K562 (cell line): ENCODE measurements around the gene PCDH9. TPM values are rescaled to one million over a fixed set of nuclear protein-coding genes. Genes with fewer than 3 reads are reported as not detected.

Experiments used
- ATAC-seq: fragments of 200-7000 bp; cut with Tn5 transposase; 3 replicates; pipeline ENCODE4 v1.9.1; 2020; ENCODE audit warnings: moderate library complexity
- BruUV-seq: library from RNA; stranded (reverse); fragments of 400-500 nt; replicated peaks from 2 replicates; lab custom pipeline; 2021; lab: Mats Ljungman, UMichigan
- CTCF ChIA-PET: fragments of 300-600 bp; formaldehyde crosslinking; extraction: SDS; loops from one replicate; lab custom pipeline; 2021; ENCODE audit warnings: low intra/inter-chr PET ratio; lab: Yijun Ruan, JAX
- POLR2A ChIA-PET: fragments of 300-600, 350-650 bp; sonication (Branson Sonifier 250); formaldehyde crosslinking; extraction: SDS; loops from one replicate; lab custom pipeline; 2021; ENCODE audit warnings: antibody characterized with exemption, inconsistent platforms; lab: Yijun Ruan, JAX
- DNase-seq, 4 experiments: peaks; one replicate each; pipeline versions ENCODE4 v3.0.0 to v3.0.0-alpha.2; 2011 to 2018; ENCODE audit warnings: low spot score in 3 of 4, mixed read lengths in 3 of 4; ENCODE audit errors: extremely low read depth in 1 of 4
- FAIRE-seq: peaks from 2 replicates; lab custom pipeline; 2011; peaks lifted over from hg19 to GRCh38; lab: Jason Lieb, UNC
- H2AFZ ChIP-seq: 2 replicates; pipeline ENCODE4 v1.6.0; 2011; ENCODE audit warnings: low read depth, low read length, control low read depth, inconsistent platforms
- H3K27ac ChIP-seq: fragments of 200-600 bp; 3 replicates; pipeline ENCODE4 v1.8.0; 2011; ENCODE audit warnings: low read depth, mild to moderate bottlenecking, control low read depth, inconsistent platforms, low read length, moderate library complexity, mixed read lengths; ENCODE audit errors: extremely low read depth
- H3K27me3 ChIP-seq, 2 experiments: fragments of 300-600 bp in 1 of 2; 2 replicates in 1 of 2; 3 replicates in 1 of 2; pipeline versions ENCODE4 v1.6.0 to v1.8.0; 2011; ENCODE audit warnings: inconsistent platforms in 2 of 2, low read length in 2 of 2, mild to moderate bottlenecking in 1 of 2, mixed read lengths in 1 of 2, moderate library complexity in 1 of 2; ENCODE audit not compliant: control insufficient read depth in 2 of 2, insufficient read depth in 2 of 2
- H3K36me3 ChIP-seq: fragments of 300-600 bp; 3 replicates; pipeline ENCODE4 v1.8.0; 2011; ENCODE audit warnings: mild to moderate bottlenecking, low read length, inconsistent platforms; ENCODE audit not compliant: control insufficient read depth, insufficient read depth
- H3K4me1 ChIP-seq, 2 experiments: fragments of 200-600 bp in 1 of 2; replicated peaks in 1 of 2; 2 replicates in 1 of 2; 3 replicates in 1 of 2; pipeline versions ENCODE4 v1.5.1 to v1.8.0; 2011; ENCODE audit warnings: inconsistent platforms in 2 of 2, low read length in 2 of 2, mild to moderate bottlenecking in 1 of 2, mixed read lengths in 1 of 2, moderate library complexity in 1 of 2; ENCODE audit not compliant: control insufficient read depth in 2 of 2, insufficient read depth in 2 of 2
- H3K4me2 ChIP-seq: 2 replicates; pipeline ENCODE4 v1.6.1; 2011; ENCODE audit warnings: low read length, control low read depth, inconsistent platforms, mixed read lengths; ENCODE audit not compliant: insufficient read depth
- H3K4me3 ChIP-seq: fragments of 200-600 bp; sonication (generic), shearing (Covaris generic); 2 replicates; pipeline ENCODE4 v1.5.1; 2016; ENCODE audit warnings: control low read depth, inconsistent platforms
- H3K79me2 ChIP-seq: fragments of 200-600 bp; 3 replicates; pipeline ENCODE4 v1.8.0; 2011; ENCODE audit warnings: low read length, inconsistent platforms; ENCODE audit not compliant: control insufficient read depth, insufficient read depth
- H3K9ac ChIP-seq, 2 experiments: 2 replicates each; pipeline versions ENCODE4 v1.6.0 to v1.6.1; 2011; ENCODE audit warnings: low read depth in 2 of 2, low read length in 2 of 2, control low read depth in 1 of 2, inconsistent platforms in 1 of 2, mild to moderate bottlenecking in 1 of 2, mixed read lengths in 1 of 2; ENCODE audit not compliant: insufficient read depth in 1 of 2
- H3K9me1 ChIP-seq: one replicate; pipeline ENCODE4 v1.6.0; 2011; ENCODE audit warnings: inconsistent platforms, mild to moderate bottlenecking, low read length, moderate library complexity; ENCODE audit not compliant: control insufficient read depth, insufficient read depth
- H3K9me3 ChIP-seq: replicated peaks from 2 replicates; pipeline ENCODE4 v1.5.1; 2011; ENCODE audit warnings: low read depth, low read length, inconsistent platforms; ENCODE audit not compliant: control insufficient read depth, insufficient read depth
- H4K20me1 ChIP-seq: replicated peaks from 2 replicates; pipeline ENCODE4 v1.6.1; 2011; ENCODE audit warnings: low read length, inconsistent platforms, mixed read lengths; ENCODE audit not compliant: control insufficient read depth, insufficient read depth
- CBFA2T2 ChIP-seq: fragments of 450-650 bp; conservative IDR thresholded peaks from 2 replicates; pipeline ENCODE4 v1.6.1; 2017; ENCODE audit warnings: mild to moderate bottlenecking
- FOSL1 ChIP-seq: fragments of 200-800 bp; sonication (Bioruptor generic); conservative IDR thresholded peaks from 2 replicates; pipeline ENCODE4 v1.6.1; 2016; ENCODE audit warnings: missing genetic modification characterization, missing compliant biosample characterization
- ZNF174 ChIP-seq: fragments of 250-450 bp; sonication (Bioruptor Pico); IDR thresholded peaks from 2 replicates; pipeline ENCODE4 v1.4.0; 2020; ENCODE audit warnings: mild to moderate bottlenecking
- ZNF436 ChIP-seq: fragments of 250-450, 450-650 bp; sonication (Bioruptor Pico); formaldehyde crosslinking; IDR thresholded peaks from 2 replicates; pipeline ENCODE4 v1.7.0; 2020; ENCODE audit warnings: mild to moderate bottlenecking
- WGBS: fragments of 100-300 bp; shearing (Covaris generic); methylation state at CpG from one replicate; pipeline ENCODE4 v1.1.6; 2016; ENCODE audit warnings: low coverage, mixed read lengths; ENCODE audit not compliant: insufficient coverage; ENCODE audit errors: missing lambda C conversion rate; 5-methylcytosine and 5-hydroxymethylcytosine counted together
- in situ Hi-C: fragments of 300-500 bp; cut with MboI; formaldehyde crosslinking; loops from 4 replicates; pipeline ENCODE4 v1.15.0; 2018; ENCODE audit warnings: inconsistent platforms, mixed read lengths
- intact Hi-C: fragments of 100-400 bp; cut with micrococcal nuclease; formaldehyde crosslinking; loops from 2 replicates; pipeline ENCODE4 v1.14.2; 2022
- polyA plus RNA-seq, 8 experiments: library from polyadenylated mRNA; depleted of rRNA in 4 of 8; stranded (reverse) in 5 of 8; unstranded in 3 of 8; fragments of >200 nt; fragmentation: Nextera tagmentation in 2 of 8; fragmentation: Illumina TruSeq in 1 of 8; extraction: Ambion mirVana in 2 of 8; extraction: Trizol in 1 of 8; gene quantifications; 2 replicates each; pipeline versions ENCODE4 v1.2.1 to v1.2.3, GENCODE V29; 2011 to 2014; ENCODE audit warnings: inconsistent platforms in 1 of 8, missing spikeins in 1 of 8
- total RNA-seq, 7 experiments: library from RNA; depleted of rRNA in 6 of 7; stranded (reverse); fragments of >200 nt in 6 of 7; fragmentation: Illumina TruSeq in 2 of 7; extraction: Trizol in 2 of 7; gene quantifications; 2 replicates each; pipeline versions ENCODE4 v1.2.1 to v1.2.3, GENCODE V29; 2011 to 2021; ENCODE audit warnings: low replicate concordance in 1 of 7

The PCDH9 gene
- total and polyA plus RNA-seq, 9 of the 15 experiments (the other 6 are each of a cell fraction or from before 2014, with no cell fraction given) = 1.1 to 6.7 (median 4.9) TPM

GRCh38 chr13:66659701-66660467 is 570.3 kb downstream of the PCDH9 start:
- ChIA-PET POLR2A (no interaction called here), CTCF (no interaction called here)
- no TSS peak for BruUV-seq
- TF ChIP-seq CBFA2T2 = 0 out of 2 replicates have a peak, but pooled peaks have one; percentile 7
- no peak for TF ChIP-seq ZNF436 (CRISPR knock-in tag)
- peak; percentile 63 for TF ChIP-seq FOSL1 (tag)
- FAIRE-seq (no peak), DNase-seq (no peak), ATAC-seq (no peak)
- Histone ChIP-seq H3K4me3 (no peak overlapping the region), H3K9me3 (no peaks in the 10 kb centered on the region), H3K4me1 (no peaks in the 10 kb centered on the region), H3K9ac (no peak overlapping the region), H3K4me2 (no peak overlapping the region), H3K36me3 (no peaks in the 10 kb centered on the region), H3K27me3 (no peaks in the 10 kb centered on the region), H2AFZ (no peak overlapping the region), H4K20me1 (no peaks in the 10 kb centered on the region), H3K9me1 (no peaks in the 10 kb centered on the region), H3K27ac (no peak overlapping the region), H3K79me2 (no peaks in the 10 kb centered on the region)
- 27% methylated on average over 7 of the region's 7 CpGs for WGBS
- in situ Hi-C loops = no loop called here
- intact Hi-C loops = no loop called here

- H3K4me1 ChIP-seq = no peaks in the 10 kb centered on the region
- WGBS = 25% methylated on average over 2 of the region's 2 CpGs
- no peak overlapping the region for H3K27ac ChIP-seq
- no peak for TF ChIP-seq ZNF174
- TF ChIP-seq, all 486 proteins: peak for 0
- Histone ChIP-seq H3K4me3 (no peak overlapping the region), H4K20me1 (no peaks in the 10 kb centered on the region), H2AFZ (no peak overlapping the region), H3K9me3 (no peaks in the 10 kb centered on the region), H3K79me2 (no peaks in the 10 kb centered on the region), H3K36me3 (no peaks in the 10 kb centered on the region), H3K4me2 (no peak overlapping the region), H3K9me1 (no peaks in the 10 kb centered on the region), H3K27me3 (no peaks in the 10 kb centered on the region), H3K9ac (no peak overlapping the region)
- ChIA-PET CTCF (no interaction called here), POLR2A (no interaction called here)
- DNase-seq = no peak
- no TSS peak for BruUV-seq
- intact Hi-C loops (no loop called here), in situ Hi-C loops (no loop called here)
- no peak for FAIRE-seq
- ATAC-seq = no peak
Measured at GRCh38 chr13:66659286-66659685, 570.9 kb downstream of the PCDH9 start.
